Neural progenitor cell (in vitro differentiated cells): ENCODE data around the gene MRTFB.

Experiments used
- CTCF ChIP-seq: fragments of 200-600 bp; sonication (generic); IDR thresholded peaks from 2 replicates; pipeline ENCODE4 v1.5.1; 2017; ENCODE audit warnings: antibody characterized with exemption, mild to moderate bottlenecking
- EZH2 ChIP-seq: fragments of 200-600 bp; sonication (generic); IDR thresholded peaks from 2 replicates; pipeline ENCODE4 v1.6.1; 2017; ENCODE audit warnings: antibody characterized with exemption, mild to moderate bottlenecking, moderate library complexity
- EZH2phosphoT487 ChIP-seq: fragments of 200-600 bp; sonication (generic); IDR thresholded peaks from 2 replicates; pipeline ENCODE4 v1.6.1; 2017; ENCODE audit warnings: antibody characterized with exemption

- no peak for TF ChIP-seq CTCF
- TF ChIP-seq EZH2phosphoT487 = no peak
- no peak for TF ChIP-seq EZH2
Measured at GRCh38 chr16:14168146-14168545, 97.0 kb downstream of the MRTFB start.
